Glomerular visceral epithelial cell (primary cell): ENCODE results near the gene ZNF618.

ENCODE experiments used
- DNase-seq: peaks from one replicate; pipeline ENCODE4 v3.0.0-alpha.2; 2016; ENCODE audit errors: extremely low spot score

ZNF618 gene

GRCh38 chr9:114001410-114001685, 125.2 kb downstream of the ZNF618 start:
- no peak for DNase-seq

GRCh38 chr9:114001794-114002261, 125.7 kb downstream of the ZNF618 start:
- DNase-seq = no peak

GRCh38 chr9:114002271-114002985, 126.3 kb downstream of the ZNF618 start:
- no peak for DNase-seq

GRCh38 chr9:114002986-114003350, 126.9 kb downstream of the ZNF618 start:
- no peak for DNase-seq

GRCh38 chr9:114003351-114003750, 127.2 kb downstream of the ZNF618 start:
- no peak for DNase-seq

GRCh38 chr9:114003758-114004157, 127.6 kb downstream of the ZNF618 start:
- DNase-seq = no peak

- DNase-seq = no peak
These were observed 128.2 kb downstream of the ZNF618 start for GRCh38 chr9:114004221-114004716.

- DNase-seq = no peak
These were observed 129.5 kb downstream of the ZNF618 start for GRCh38 chr9:114005371-114006154.

- DNase-seq = no peak
These were observed 130.0 kb downstream of the ZNF618 start for GRCh38 chr9:114006155-114006550.

- no peak for DNase-seq
These were observed 131.0 kb downstream of the ZNF618 start for GRCh38 chr9:114006931-114007691.

GRCh38 chr9:114007991-114008666, 132.0 kb downstream of the ZNF618 start:
- DNase-seq = no peak

GRCh38 chr9:114008667-114009410, 132.7 kb downstream of the ZNF618 start:
- no peak for DNase-seq

- no peak for DNase-seq
These were observed 135.2 kb downstream of the ZNF618 start for GRCh38 chr9:114011313-114011712.

GRCh38 chr9:114012126-114012525, 136.0 kb downstream of the ZNF618 start:
- no peak for DNase-seq

- no peak for DNase-seq
These were observed 137.9 kb downstream of the ZNF618 start for GRCh38 chr9:114014044-114014443.

GRCh38 chr9:114015607-114016006, 139.5 kb downstream of the ZNF618 start:
- DNase-seq = no peak

GRCh38 chr9:114016101-114016500, 140.0 kb downstream of the ZNF618 start:
- DNase-seq = no peak

- DNase-seq = no peak
These were observed 140.7 kb downstream of the ZNF618 start for GRCh38 chr9:114016629-114017423.

GRCh38 chr9:114017741-114018715, 141.9 kb downstream of the ZNF618 start:
- DNase-seq = no peak
